Osteoblast (primary cell): Measurements from ENCODE around the gene TRERF1. TPM values are rescaled to one million over a fixed set of nuclear protein-coding genes. Genes with fewer than 3 reads are reported as not detected.

Experiments used
- DNase-seq: peaks from one replicate; pipeline ENCODE4 v3.0.0; 2011; ENCODE audit warnings: low spot score, mixed read lengths; ENCODE audit not compliant: insufficient read length; ENCODE audit errors: missing footprints
- H2AFZ ChIP-seq: 2 replicates; pipeline ENCODE4 v1.6.0; 2011; ENCODE audit warnings: mild to moderate bottlenecking, low read length
- H3K27ac ChIP-seq: 2 replicates; pipeline ENCODE4 v1.5.1; 2011; ENCODE audit warnings: mild to moderate bottlenecking, low read depth, low read length, moderate library complexity
- H3K27me3 ChIP-seq: 2 replicates; pipeline ENCODE4 v1.6.0; 2012; ENCODE audit warnings: mild to moderate bottlenecking, control low read depth, inconsistent platforms, low read length, moderate library complexity; ENCODE audit not compliant: insufficient read depth
- H3K36me3 ChIP-seq: 2 replicates; pipeline ENCODE4 v1.5.1; 2011; ENCODE audit warnings: mild to moderate bottlenecking, low read length, control low read depth, moderate library complexity; ENCODE audit not compliant: insufficient read depth
- H3K4me1 ChIP-seq: 2 replicates; pipeline ENCODE4 v1.5.1; 2011; ENCODE audit warnings: mild to moderate bottlenecking, low read length, control low read depth, moderate library complexity; ENCODE audit not compliant: insufficient read depth
- H3K4me2 ChIP-seq: 2 replicates; pipeline ENCODE4 v1.6.0; 2011; ENCODE audit warnings: mild to moderate bottlenecking, low read length; ENCODE audit not compliant: insufficient read depth
- H3K4me3 ChIP-seq: fragments of 200-600 bp; sonication (generic); 3 replicates; pipeline ENCODE4 v1.5.1; 2012; ENCODE audit warnings: mild to moderate bottlenecking, low read length, inconsistent platforms; ENCODE audit not compliant: insufficient read depth
- H3K79me2 ChIP-seq: 2 replicates; pipeline ENCODE4 v1.6.0; 2012; ENCODE audit warnings: mild to moderate bottlenecking, low read length, control low read depth, inconsistent platforms; ENCODE audit not compliant: insufficient read depth
- H3K9me3 ChIP-seq: 2 replicates; pipeline ENCODE4 v1.5.1; 2011; ENCODE audit warnings: low read depth, low read length, control low read depth
- H4K20me1 ChIP-seq: 2 replicates; pipeline ENCODE4 v1.6.0; 2012; ENCODE audit warnings: mild to moderate bottlenecking, low read length, control low read depth; ENCODE audit not compliant: insufficient read depth
- total RNA-seq: library from RNA; depleted of rRNA; stranded (reverse); fragments of >200 nt; gene quantifications from 2 replicates; pipeline ENCODE4 v1.2.3, GENCODE V29; 2012
- TF ChIP-seq, protein P1 (sequence below): IDR thresholded peaks from 2 replicates; pipeline ENCODE4 v1.5.1; 2011; ENCODE audit warnings: mild to moderate bottlenecking, low read depth, low read length, moderate library complexity; ENCODE audit errors: extremely low read depth

The TRERF1 gene
- total RNA-seq, 1 donor: 4.7 TPM

DNA sequence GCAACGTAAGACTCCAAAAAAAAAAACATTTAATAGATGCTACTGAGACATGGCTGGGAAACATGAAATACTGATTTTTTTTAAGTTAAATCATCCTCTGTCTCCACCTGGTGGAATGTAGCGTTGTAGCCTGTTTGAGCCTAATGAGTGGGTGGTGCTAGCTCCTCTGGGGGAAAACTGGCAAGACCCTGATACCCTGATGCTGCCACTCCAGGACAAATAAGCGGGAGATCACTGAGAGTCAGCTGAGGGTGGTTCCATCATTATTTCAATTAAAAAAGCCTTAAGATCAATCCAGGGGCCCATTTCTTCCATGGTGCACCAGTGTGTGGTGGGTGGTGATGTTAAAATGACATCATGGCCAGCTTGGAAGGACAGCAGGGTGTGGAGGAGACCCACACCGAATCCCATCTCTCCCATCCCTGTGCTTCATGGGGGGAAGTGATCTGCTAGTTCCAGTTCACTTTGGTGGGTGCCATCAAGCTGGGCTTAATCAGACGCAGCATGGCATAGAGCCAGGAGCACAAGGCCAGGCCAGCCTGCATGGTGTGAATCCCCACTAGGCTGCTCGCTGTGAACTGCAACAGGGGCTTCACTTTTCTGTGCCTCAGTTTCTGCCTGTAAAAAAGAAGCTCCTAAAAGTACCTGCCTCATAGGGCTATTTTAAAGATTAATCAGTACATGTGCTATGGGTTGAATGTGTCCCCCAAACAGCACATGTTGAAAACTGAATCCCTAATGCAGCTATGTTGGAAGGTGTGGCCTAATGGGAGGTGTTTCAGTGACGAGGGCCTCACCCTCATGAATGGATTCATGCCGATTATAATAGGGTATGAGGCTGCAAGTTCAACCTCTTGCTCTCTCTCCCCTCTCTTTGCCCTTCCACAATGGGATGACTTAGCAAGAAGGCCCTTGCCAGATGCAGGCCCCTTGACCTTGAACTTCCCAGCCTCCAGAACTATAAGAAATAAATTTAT lies 221.1 kb downstream of the TRERF1 start:
- Histone ChIP-seq H4K20me1 (no peaks in the 10 kb centered on the region), H2AFZ (no peak overlapping the region), H3K79me2 (no peaks in the 10 kb centered on the region), H3K9me3 (no peaks in the 10 kb centered on the region), H3K4me2 (no peak overlapping the region), H3K36me3 (peaks cover 12% of the 10 kb centered on the region), H3K27ac (no peak overlapping the region), H3K27me3 (no peaks in the 10 kb centered on the region), H3K4me3 (no peak overlapping the region), H3K4me1 (peaks cover 17% of the 10 kb centered on the region)
- peak; percentile 54 for DNase-seq
- TF ChIP-seq, protein P1, sequence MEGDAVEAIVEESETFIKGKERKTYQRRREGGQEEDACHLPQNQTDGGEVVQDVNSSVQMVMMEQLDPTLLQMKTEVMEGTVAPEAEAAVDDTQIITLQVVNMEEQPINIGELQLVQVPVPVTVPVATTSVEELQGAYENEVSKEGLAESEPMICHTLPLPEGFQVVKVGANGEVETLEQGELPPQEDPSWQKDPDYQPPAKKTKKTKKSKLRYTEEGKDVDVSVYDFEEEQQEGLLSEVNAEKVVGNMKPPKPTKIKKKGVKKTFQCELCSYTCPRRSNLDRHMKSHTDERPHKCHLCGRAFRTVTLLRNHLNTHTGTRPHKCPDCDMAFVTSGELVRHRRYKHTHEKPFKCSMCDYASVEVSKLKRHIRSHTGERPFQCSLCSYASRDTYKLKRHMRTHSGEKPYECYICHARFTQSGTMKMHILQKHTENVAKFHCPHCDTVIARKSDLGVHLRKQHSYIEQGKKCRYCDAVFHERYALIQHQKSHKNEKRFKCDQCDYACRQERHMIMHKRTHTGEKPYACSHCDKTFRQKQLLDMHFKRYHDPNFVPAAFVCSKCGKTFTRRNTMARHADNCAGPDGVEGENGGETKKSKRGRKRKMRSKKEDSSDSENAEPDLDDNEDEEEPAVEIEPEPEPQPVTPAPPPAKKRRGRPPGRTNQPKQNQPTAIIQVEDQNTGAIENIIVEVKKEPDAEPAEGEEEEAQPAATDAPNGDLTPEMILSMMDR: peak; percentile 51

DNA sequence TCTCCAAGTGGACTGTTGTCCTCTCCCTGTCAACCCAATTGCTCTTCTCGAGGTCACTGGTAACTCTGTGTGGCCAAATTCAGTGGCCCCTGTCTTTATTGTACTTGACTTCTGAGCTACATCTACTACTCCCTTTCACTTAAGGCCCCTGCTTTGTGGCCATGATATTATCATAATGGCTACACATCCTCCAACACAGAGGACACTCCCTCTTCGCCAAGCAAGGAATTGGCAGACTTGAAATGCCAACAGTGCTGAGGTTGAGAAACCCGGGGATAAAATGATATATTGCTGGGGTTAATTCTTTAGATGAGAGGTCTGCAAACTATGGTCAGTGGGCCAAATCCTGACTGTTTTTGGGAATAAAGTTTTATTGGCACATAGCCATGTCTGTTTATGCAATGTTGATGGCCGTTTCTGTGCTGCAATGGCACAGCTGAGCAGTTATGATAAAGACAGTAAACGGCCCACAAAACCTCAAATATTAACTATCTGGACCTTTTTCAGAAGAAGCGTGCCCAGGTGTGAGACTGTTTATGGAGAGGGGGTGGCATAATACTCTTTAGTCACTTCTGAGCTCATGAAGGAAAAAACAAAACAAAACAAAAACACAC lies 222.1 kb downstream of the TRERF1 start:
- no peak for DNase-seq
- Histone ChIP-seq H3K79me2 (no peaks in the 10 kb centered on the region), H3K4me2 (no peak overlapping the region), H4K20me1 (no peaks in the 10 kb centered on the region), H3K4me3 (no peak overlapping the region), H3K36me3 (peaks cover 12% of the 10 kb centered on the region), H3K9me3 (no peaks in the 10 kb centered on the region), H3K4me1 (peaks cover 21% of the 10 kb centered on the region), H3K27ac (no peak overlapping the region), H3K27me3 (no peaks in the 10 kb centered on the region), H2AFZ (no peak overlapping the region)
- TF ChIP-seq, protein P1: no peak

DNA sequence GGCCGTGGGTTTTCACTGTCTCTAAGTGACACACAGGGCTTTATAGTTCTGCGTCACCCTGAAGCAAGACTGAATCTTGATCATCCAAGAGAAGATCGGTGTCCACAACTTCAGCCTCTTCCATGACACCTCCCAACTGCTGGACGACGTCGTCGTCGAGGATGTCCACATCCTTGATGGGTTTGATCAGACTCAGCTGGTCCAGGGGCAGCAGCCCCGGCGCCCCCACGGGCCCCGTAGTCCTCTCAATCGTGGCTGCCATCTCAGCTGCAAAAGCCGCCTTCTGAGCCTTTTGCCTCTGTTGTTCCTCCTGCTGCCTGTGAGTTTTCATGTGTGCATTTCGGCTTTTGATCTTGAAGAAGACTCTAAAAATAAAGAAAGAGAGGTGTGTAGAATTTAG lies 223.4 kb downstream of the TRERF1 start:
- Histone ChIP-seq H2AFZ (no peak overlapping the region), H3K79me2 (no peaks in the 10 kb centered on the region), H3K4me1 (peaks cover 27% of the 10 kb centered on the region), H3K27ac (no peak overlapping the region), H3K27me3 (no peaks in the 10 kb centered on the region), H3K4me3 (no peak overlapping the region), H4K20me1 (no peaks in the 10 kb centered on the region), H3K9me3 (no peaks in the 10 kb centered on the region), H3K36me3 (peaks cover 12% of the 10 kb centered on the region), H3K4me2 (no peak overlapping the region)
- no peak for DNase-seq
- TF ChIP-seq, protein P1: no peak

DNA sequence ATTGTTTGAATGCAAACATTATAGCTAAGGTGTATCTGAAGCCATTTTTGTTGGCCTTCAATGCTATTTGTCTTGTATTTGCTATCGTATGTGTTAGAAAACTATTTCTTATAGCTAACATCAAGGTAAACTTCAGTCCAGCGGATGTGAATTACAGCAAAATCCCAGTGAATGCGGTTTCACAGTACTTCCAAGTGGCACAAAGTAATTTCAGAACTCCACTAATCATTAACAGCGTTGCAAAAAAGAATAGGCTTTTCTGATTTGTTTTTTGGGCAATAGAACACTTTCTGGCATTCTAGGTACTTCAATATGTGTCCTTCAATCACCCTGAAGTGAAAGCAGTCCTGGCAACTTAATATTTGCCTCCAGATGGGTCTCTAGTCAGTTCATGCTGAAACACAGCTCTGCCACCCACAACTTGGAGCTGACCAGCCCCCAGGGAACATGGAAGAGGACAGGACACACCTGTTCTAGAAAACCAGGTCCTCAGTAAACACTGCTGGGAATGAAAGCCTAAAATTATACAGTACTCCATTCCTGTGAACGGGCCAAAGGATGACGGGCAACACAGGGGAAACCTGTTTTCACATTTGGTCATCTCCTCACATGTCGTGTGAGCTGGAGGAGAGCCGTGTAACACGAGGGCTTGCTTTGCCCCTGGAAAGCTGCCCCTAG lies 224.4 kb downstream of the TRERF1 start:
- Histone ChIP-seq H3K4me3 (no peak overlapping the region), H3K4me1 (peaks cover 27% of the 10 kb centered on the region), H4K20me1 (no peaks in the 10 kb centered on the region), H3K27ac (peak overlapping the region; percentile 52), H2AFZ (no peak overlapping the region), H3K27me3 (no peaks in the 10 kb centered on the region), H3K36me3 (peaks cover 12% of the 10 kb centered on the region), H3K79me2 (no peaks in the 10 kb centered on the region), H3K4me2 (peak overlapping the region; percentile 43), H3K9me3 (no peaks in the 10 kb centered on the region)
- TF ChIP-seq, protein P1: no peak
- DNase-seq: peak; percentile 66
